Stimulated activated CD4-positive, alpha-beta T cell treated with anti-CD3 and anti-CD28 coated beads, Interleukin-4, amount 100 ng/mL, for 1 hour (primary cell): ENCODE results near the gene CLPTM1L.

Experiments used
- DNase-seq: peaks from one replicate; pipeline ENCODE4 v3.0.0-alpha.2; 2020

Gene CLPTM1L

DNA sequence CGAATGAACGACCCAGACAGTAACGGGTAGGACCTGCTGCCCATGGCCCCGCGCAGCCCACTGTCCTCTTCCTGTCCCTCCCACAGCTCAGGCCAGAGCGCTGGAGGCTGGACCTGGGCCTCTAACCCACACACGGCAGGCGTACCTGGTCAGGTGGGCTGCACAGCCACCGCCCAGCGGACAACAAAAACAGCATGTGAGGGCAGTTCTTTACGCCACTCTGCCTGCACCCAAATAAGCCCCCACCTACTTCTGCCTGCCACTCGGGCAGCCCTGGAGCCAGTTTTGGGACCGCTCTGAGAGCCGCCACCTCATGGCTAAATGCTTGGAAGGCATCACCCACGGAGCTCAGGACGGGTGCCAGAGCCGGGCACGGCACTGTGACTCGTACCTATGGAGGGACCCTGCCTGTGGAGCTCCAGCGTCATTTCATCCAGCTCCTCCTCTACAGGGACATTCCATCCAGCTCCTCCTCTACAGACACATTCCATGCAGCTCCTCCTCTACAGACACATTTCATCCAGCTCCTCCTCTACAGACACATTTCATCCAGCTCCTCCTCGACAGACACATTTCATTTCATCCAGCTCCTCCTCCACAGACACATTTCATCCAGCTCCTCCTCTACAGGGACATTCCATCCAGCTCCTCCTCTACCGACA is 18.9 kb downstream of the CLPTM1L start:
- DNase-seq: no peak

DNA sequence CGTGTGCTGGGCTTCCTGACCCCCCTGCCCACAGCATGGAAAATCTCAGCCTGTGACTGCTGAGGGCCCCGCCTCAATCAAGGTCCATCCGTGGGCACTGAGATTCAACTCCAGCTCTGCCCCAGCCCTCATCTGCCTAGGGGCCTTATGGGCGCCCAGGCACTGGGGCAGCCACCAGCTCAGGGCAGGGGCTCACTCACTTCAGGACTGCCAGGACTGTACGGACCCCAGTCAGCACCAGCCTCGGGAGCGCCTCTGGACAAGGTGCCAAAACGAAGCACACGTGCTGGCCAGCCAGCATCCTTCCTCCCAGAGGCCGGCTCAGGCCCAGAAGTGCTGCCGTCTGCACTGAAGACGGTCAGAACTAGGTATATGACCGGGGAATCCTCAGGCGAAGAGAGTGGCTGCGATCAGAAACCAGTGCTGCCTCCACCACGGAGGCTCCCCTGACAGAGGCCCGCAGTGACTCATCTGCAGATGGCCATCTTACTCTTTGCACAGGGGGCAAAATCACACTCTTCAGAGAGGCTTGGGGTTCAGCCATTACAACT is 19.6 kb downstream of the CLPTM1L start:
- no peak for DNase-seq

DNA sequence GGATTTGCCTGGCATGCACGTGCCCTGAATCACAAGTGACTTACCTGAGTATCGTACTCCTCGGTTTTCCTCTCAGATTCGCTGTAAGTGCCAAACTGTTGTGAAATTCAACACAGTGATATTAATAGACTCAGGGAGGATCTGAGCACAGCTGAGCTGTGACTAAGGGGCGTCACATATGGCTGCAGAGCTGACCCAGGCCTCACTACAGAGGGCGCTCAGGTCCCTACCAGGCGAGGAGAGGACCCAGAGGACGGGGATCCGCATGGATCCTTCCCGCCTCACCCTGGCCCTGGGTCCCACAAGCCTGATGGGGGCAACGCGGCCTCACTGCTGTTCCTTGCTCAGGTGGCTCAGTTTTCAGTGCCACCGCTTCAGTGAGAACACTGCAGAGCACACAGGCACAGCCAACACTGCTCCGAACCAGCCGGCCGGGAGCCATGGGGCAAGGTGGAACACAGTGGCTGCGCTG is 20.1 kb downstream of the CLPTM1L start:
- DNase-seq: no peak

DNA sequence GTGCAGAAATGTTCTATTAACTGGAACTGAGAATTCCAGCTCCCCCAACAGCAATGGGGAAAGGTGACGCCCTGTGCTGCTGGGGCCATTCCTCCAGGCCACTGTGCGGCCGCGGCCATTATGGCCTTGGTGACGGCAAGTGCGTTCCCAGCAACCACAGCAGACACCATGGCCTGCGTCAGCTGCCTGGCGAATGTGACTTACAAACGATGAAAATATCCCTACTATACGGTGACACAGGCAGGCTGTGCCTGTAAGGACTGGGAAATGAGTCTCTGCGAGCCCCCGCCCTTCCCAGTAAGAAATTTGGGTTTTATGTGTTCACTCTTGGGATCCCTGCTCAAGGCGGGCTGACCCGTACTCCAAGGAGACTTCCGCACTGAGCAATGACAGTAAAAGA is 20.6 kb downstream of the CLPTM1L start:
- DNase-seq: no peak

- DNase-seq: no peak
These were observed 21.1 kb downstream of the CLPTM1L start for GRCh38 chr5:1323803-1324173.

GRCh38 chr5:1322955-1323802 is 21.7 kb downstream of the CLPTM1L start:
- DNase-seq: no peak

DNA sequence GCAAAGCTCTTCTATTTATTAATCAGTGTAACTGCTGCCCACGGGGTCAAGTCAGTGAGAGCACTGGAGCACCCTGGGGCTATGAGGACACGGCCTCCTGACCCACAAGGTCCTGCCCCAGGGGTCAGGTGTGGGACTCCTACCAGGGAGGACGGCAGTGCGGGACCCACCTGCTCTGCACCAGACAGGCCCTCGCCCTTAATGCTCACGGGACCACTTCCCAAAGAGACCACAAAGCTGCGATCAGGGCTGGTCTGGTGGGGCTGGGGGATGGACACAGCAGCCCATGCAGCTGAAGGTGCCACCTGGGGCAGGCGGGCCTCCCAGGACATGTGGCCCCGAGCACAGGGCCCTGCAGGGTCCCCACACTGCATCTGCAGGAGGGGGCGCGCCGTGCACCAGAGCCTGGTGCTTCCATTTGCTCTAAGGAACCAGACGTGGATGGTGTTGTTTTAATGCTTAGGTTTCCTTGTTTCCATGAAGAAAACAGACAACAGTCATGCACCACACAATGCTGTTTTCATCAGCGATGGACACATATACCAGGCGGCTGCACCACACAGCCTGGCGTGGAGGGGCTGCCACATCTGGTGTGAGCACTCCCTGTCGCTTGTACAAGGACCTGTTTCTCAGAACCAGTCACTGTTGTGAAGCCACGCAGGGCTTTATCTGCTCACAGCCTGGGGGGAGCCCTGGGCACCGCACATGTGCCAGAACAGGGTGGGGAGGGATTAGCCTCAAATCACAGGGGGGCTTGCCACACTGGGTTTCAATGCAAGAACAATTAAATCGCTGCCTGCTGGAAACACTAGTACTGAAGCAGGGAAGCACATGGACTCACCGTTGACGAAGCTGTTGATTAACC is 22.6 kb downstream of the CLPTM1L start:
- DNase-seq: no peak

- DNase-seq: no peak
These were observed 23.3 kb downstream of the CLPTM1L start for GRCh38 chr5:1321576-1321975.

DNA sequence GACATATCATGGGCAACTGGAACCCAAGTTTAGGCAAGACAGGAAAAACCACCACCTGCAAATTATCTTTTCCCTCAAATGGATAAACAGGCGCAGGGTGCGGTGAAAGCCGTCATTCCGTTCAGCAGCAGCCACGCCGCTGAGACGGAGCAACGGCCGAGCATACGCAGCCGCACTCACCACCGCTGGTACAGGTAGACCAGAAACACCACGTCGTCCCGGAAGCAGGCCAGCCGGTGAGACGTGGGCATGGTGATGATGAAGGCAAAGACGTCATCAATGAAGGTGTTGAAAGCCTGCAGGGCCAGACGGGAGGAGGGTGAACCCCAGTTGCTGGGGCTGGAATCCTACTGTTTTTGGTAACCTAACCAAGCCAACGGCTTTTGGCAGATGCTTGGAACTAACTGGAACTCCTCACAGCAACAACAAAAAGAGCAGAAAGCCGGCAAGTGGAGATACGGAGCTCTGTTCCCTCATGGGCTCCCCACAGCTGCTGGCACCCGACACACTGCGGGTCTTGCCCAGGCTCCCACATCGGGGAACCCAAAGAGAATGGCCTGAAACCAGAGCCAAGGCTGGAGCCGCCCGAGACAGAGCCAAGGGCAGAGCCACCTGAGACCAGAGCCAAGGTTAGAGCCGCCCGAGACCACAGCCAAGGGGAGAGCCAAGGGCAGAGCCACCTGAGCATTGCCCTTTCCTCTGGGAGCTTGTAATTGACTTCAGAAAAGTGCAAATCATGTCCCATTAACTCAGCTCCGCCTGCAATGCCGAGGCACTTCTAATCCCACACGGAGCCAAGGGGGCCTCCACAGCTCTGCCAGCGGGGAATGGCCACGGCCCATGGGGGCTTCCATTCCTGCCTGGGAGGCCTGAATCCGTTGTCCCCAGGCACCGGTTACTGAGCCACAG is 24.2 kb downstream of the CLPTM1L start:
- DNase-seq: no peak

GRCh38 chr5:1319436-1320256 is 25.3 kb downstream of the CLPTM1L start:
- DNase-seq: no peak

- no peak for DNase-seq
These were observed 26.1 kb downstream of the CLPTM1L start for GRCh38 chr5:1318659-1319251.

DNA sequence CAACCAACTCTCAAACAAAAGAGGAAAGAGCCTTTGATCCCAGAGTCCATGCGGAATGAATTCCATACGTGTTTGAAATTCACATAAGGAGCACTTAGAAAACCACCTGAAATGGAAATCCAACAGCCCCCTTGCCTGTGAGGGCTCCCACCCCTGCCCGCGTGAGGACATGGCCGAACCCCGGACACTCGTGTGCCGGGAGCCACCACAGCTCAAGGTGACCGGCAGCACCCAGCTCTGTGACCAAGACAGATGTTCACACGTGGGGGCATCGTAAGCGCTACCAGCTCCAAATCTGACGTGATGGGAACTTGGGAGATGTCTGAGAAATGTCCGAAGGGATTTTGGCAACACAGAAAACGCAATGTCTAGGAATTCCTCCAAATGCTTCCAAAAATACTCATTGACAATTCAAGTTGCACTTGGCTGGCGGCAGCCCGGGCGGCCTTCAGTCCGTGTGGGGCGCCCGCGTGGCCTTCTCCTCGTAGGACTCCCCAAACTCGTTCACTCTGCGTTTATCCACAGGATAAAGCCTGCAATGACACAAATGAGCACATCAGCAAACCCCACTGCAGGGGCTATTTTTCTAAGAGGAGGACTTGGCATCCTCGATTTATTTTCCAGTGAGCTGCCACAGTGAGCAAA is 26.9 kb downstream of the CLPTM1L start:
- DNase-seq: no peak

DNA sequence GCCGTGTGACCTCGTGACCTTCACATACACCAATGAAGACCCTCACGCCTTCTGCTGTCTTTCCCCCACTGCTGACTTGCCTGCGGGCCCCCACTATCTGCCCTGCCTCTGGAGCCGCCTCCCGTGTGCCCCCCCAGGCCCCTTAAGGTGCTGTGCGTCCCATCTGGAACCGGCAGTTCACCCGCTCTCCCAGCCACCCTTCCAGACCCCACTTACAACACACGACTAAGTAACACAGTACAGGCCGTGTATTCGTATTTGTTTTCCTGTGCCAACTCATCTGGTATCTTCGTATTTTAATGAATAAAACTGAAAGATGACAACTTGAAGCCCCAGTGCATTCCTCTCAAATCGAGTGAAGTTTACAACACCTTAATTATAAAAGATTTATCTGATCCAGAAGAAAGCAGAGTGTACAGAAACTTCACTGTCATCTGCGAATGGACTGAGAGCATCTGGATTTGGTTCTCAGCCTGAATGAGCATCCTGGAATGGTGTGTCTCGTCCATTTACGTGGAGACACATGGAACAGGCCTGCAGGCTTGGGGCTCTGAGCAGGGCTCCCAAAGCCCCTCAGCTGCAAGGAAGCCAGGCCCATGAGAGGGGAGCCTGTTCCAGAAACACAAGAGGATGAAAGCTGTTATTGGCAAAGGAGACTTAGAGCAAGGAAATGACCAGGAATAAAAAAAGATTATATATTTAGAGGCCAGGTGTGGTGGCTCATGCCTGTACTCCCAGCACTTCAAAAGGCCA is 28.1 kb downstream of the CLPTM1L start:
- DNase-seq: no peak

DNA sequence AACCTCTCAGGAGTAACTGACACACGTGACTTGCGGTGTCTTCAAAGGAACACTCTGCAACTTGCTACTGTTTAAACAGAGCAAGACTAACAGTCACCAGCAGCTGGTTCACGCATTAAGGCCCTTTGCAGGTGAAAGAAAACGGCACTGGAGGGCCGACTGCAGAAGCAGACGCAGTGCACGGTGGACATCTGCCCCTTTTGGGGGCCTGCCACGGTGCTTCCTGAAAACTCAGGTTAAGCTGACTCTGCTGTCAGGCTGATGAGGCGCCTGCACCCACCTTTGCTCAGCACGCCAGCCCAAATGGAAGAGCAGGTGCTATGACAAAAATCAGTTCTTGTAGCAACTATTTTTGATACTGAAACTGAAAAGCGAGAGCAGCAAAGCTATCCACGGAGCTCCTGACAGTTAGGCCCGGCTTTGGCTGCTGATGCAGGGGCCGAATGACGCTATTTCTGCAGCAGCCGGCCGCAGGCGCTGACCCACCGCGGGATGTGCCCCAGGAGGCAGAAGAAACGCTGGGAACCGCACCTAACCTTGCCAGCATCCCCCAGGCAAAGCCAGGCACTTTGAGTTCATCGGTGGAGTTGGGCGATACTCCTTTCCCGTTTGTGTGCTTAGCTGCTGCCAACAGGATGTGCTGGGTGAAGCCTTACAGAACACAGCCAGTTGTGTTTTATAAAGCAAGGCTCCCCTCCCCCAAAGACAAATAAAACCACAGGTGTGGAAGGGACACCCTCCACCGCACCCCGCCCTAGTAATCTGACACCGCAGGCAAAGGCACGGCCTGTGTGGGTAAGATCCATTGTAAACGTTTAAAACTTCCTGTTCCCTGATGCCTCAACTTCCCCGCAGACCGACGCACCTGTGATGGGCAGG is 29.0 kb downstream of the CLPTM1L start:
- DNase-seq: peak; percentile 30

DNA sequence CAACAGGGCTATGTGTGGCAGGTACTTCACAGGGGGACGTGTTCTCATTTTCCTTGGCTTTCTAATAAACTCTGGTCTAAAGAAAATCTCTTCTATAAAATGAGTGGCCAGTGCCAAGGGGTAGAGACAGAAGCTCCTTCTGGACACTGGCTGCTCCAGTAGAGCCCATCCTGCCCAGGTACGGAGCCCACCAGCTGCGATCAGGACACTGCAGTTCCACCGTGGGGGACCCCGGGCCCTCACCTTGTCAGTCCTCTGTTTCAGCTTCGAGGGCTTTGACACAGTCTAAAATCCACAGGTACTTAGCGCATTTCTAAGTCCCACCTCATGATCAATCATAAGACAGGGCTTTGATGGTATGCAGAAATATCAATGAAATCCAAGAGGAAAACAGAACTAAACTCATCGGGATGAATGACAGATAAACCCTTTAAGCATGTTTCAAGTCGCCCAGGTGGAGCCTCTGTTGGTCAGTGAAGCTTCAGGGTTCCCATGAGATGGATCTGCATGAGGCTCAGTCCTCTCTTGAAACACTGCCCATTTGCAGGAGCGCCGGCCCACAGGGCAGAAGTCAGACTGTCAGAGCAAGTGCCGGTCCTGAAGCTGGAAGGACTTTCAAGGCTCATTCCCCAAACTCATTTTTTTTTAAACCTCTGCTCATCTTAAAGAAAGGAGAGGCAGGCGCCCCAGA is 29.7 kb downstream of the CLPTM1L start:
- DNase-seq: no peak

DNA sequence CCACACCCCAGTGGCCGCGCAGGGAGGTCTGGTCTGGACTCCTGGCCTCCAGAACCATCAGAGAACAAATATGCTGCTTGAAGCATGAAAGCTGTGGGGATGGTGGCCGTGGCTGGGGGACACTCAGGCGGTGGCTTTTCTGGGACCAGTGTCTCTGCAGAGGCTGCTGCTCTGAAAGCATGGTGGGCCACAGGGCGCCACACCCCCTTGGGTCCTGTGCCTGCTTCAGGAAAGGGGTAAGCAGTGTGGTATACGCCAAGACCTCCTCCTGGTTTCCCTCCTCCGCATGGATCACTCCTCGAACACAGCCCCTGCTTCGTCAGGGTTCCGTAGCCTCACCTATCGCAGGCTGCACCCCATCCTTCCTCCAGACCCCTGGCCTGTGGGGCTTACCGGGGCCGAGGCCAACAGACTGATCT is 30.3 kb downstream of the CLPTM1L start:
- no peak for DNase-seq

GRCh38 chr5:1312993-1313833 is 31.7 kb downstream of the CLPTM1L start:
- no peak for DNase-seq
